Heart right ventricle (tissue), 16 donors: Measurements from ENCODE around the gene PRR7. TPM values are rescaled to one million over a fixed set of nuclear protein-coding genes. Genes with fewer than 3 reads are reported as not detected.
A peak's percentile ranks its signal among the peaks of the same experiment; 100 is the strongest.

Experiments
- ATAC-seq, 8 donors: fragments of 200-7000 bp; cut with Tn5 transposase; one replicate each; pipeline ENCODE4 v1.9.1; 2020; ENCODE audit warnings: mild to moderate bottlenecking in 8 of 8, moderate library complexity in 8 of 8, moderate number of reproducible peaks in 1 of 8
- DNase-seq, 2 donors: peaks; one replicate each; pipeline ENCODE4 v3.0.0-alpha.2; 2020
- H3K27ac ChIP-seq, 10 donors: fragments of 200-600 bp; sonication (generic) in 2 of 10; one replicate each; pipeline versions ENCODE4 v1.5.0 to v1.8.0; 2020 to 2022; ENCODE audit warnings: mild to moderate bottlenecking in 3 of 10
- H3K27me3 ChIP-seq, 7 donors: fragments of 200-600 bp; one replicate each; pipeline ENCODE4 v1.8.0; 2021 to 2022; ENCODE audit warnings: mild to moderate bottlenecking in 2 of 7
- H3K36me3 ChIP-seq, 9 donors: fragments of 200-600 bp; sonication (generic) in 1 of 9; one replicate each; pipeline versions ENCODE4 v1.5.0 to v1.8.0; 2020 to 2022; ENCODE audit warnings: mild to moderate bottlenecking in 2 of 9
- H3K4me1 ChIP-seq, 9 donors: fragments of 200-600 bp; sonication (generic) in 1 of 9; one replicate each; pipeline versions ENCODE4 v1.5.0 to v1.8.0; 2020 to 2022; ENCODE audit warnings: mild to moderate bottlenecking in 4 of 9
- H3K4me3 ChIP-seq, 10 donors: fragments of 200-600 bp; sonication (generic) in 2 of 10; one replicate each; pipeline versions ENCODE4 v1.5.0 to v1.8.0; 2020 to 2022; ENCODE audit warnings: mild to moderate bottlenecking in 7 of 10, moderate library complexity in 2 of 10
- H3K9me3 ChIP-seq, 11 donors: fragments of 200-600 bp in 10 of 11; sonication (generic) in 2 of 11; one replicate each; pipeline versions ENCODE4 v1.5.0 to v1.8.0; 2013 to 2022; ENCODE audit warnings: mild to moderate bottlenecking in 2 of 11, control low read depth in 1 of 11, moderate library complexity in 1 of 11
- CTCF ChIP-seq, 9 donors: fragments of 200-600 bp; sonication (generic) in 2 of 9; IDR thresholded peaks; one replicate each; pipeline versions ENCODE4 v1.5.0 to v1.8.0; 2021 to 2022; ENCODE audit warnings: antibody characterized with exemption in 9 of 9, mild to moderate bottlenecking in 5 of 9, moderate library complexity in 1 of 9
- WGBS, 2 donors: extraction: QIAGEN DNeasy Blood & Tissue Kit; methylation state at CpG; one replicate each; pipeline ENCODE4 v1.1.7; 2013; ENCODE audit warnings: inconsistent platforms in 1 of 2; 5-methylcytosine and 5-hydroxymethylcytosine counted together
- intact Hi-C, 10 donors: fragments of 100-400 bp; cut with DNase I; formaldehyde crosslinking; loops; one replicate each; pipeline versions ENCODE4 v1.11.1 to v1.14.2; 2022
- polyA plus RNA-seq, 2 donors: library from polyadenylated mRNA; stranded (reverse); fragments of 200-250 nt; gene quantifications; one replicate each; pipeline ENCODE4 v1.2.3, GENCODE V29; 2013
- total RNA-seq, 10 donors: library from RNA; stranded (reverse); fragmentation: NEBNext Ultra II Directional in 3 of 10; extraction: Animal tissue kit (Norgen Biotek cat#: 25700) in 3 of 10; gene quantifications; one replicate each; pipeline versions ENCODE4 v1.2.1 to v1.2.4, GENCODE V29; 2021 to 2023
- donor health status: Arrhythmogenic right ventricular cardiomyopathy.
- donor health status: ischemic (EF 13 %, LVEDD 7.1; RV severe dilation, severe dysfunction).
- donor health status: healthy with polysubstance abuse.
- donor health status: DM: no; HTN: yes; CAD: no.
- donor health status: DM: no; HTN: no; CAD: no.
- donor health status: ischemic (EF 25% LVEDD 6.9; RV normal size, moderate dysfunction).
- donor health status: ischemic (EF 25% LVEDD 5.7; RV mildly dilated, moderate dysfunction).
- donor health status: healthy.
- donor health status: DM: yes; HTN: yes; CAD: no.
- donor health status: Ischemic cardiomyopathy.
- donor health status: ischemic (EF 35%, LVEDD 5.7; RV mildly dilated, moderate dysfunction).
- donor health status: nonischemic (EF 11% LVEDD 7.7; RV severe dilation, severe dysfunction).
- donor health status: DM: yes; HTN: yes; CAD: no.
- donor health status: PGD.
- donor health status: ischemic (EF 29% LVEDD 5.4; RV normal size, mild dysfunction).
- donor health status: nonischemic (EF 23%, LVEDD 6.1; RV moderate dilation, normal function).

The PRR7 gene
- total and polyA plus RNA-seq, 12 donors = 0.97 to 2.9 (median 2.0) TPM

GRCh38 chr5:177449140-177450061 is 2.8 kb downstream of the PRR7 start:
- DNase-seq (no peak), ATAC-seq (no peak)
- TF ChIP-seq CTCF (IDR thresholded peaks at IDR 0.05) = no peak

GRCh38 chr5:177450667-177451424 is 4.2 kb downstream of the PRR7 start:
- intact Hi-C loops = loop anchor here in 9 of 10 donors (1.0 to 10.0 kb wide), 7 partner anchors 44 to 336 kb away; partner anchors contain the start of genes F12 (in 2 of the 9), MXD3 (in 2 of the 9) and PFN3 (in 1 of the 9)
- peaks cover 0 to 63% (median 2%) of the 10 kb centered on the region in 7 donors for H3K27me3 ChIP-seq

More at GRCh38 chr5:177449140-177450061, 2.8 kb downstream of the PRR7 start:
- no peak overlapping the region for H3K27ac ChIP-seq
- peaks cover 21 to 50% (median 39%) of the 10 kb centered on the region in 9 donors for H3K4me1 ChIP-seq
- intact Hi-C loops = loop anchor here in 9 of 10 donors (1.0 to 10.0 kb wide), 7 partner anchors 42 to 335 kb away; partner anchors contain the start of genes F12 (in 2 of the 9), MXD3 (in 2 of the 9) and PFN3 (in 1 of the 9)
- H3K4me3 ChIP-seq = no peak overlapping the region
- no peaks in the 10 kb centered on the region for H3K9me3 ChIP-seq
- H3K36me3 ChIP-seq = no peaks in the 10 kb centered on the region
- WGBS, 2 donors = 88 to 94% methylated on average over 18 of the region's 18 CpGs
- peaks cover 0 to 58% (median 2%) of the 10 kb centered on the region in 7 donors for H3K27me3 ChIP-seq

GRCh38 chr5:177452688-177453638 is 6.3 kb downstream of the PRR7 start:
- Histone ChIP-seq H3K27me3 (peaks cover 0 to 52% (median 2%) of the 10 kb centered on the region in 7 donors), H3K4me1 (peaks cover 10 to 59% (median 44%) of the 10 kb centered on the region in 9 donors), H3K9me3 (no peaks in the 10 kb centered on the region), H3K36me3 (peaks cover 0 to 12% (median under 1%) of the 10 kb centered on the region in 9 donors), H3K27ac (no peak overlapping the region), H3K4me3 (no peak overlapping the region)
- intact Hi-C loops = loop anchor here in 8 of 10 donors (1.0 to 10.0 kb wide), 7 partner anchors 46 to 338 kb away; partner anchors contain the start of genes F12 (in 2 of the 8), MXD3 (in 2 of the 8) and PFN3 (in 1 of the 8)
- DNase-seq (no peak), ATAC-seq (peak in 2 of 8 donors; percentile 11 to 35)
- TF ChIP-seq CTCF (IDR thresholded peaks at IDR 0.05) = no peak
- 76 to 77% methylated on average over 17 of the region's 17 CpGs for WGBS, 2 donors

More at GRCh38 chr5:177450667-177451424, 4.2 kb downstream of the PRR7 start:
- 66 to 74% methylated on average over 10 of the region's 10 CpGs for WGBS, 2 donors
- peaks cover 24 to 58% (median 45%) of the 10 kb centered on the region in 9 donors for H3K4me1 ChIP-seq
- ATAC-seq (no peak), DNase-seq (no peak)
- no peaks in the 10 kb centered on the region for H3K9me3 ChIP-seq
- H3K4me3 ChIP-seq = no peak overlapping the region
- H3K27ac ChIP-seq = no peak overlapping the region
- TF ChIP-seq CTCF (IDR thresholded peaks at IDR 0.05) = no peak
- no peaks in the 10 kb centered on the region for H3K36me3 ChIP-seq
